OCI-LY1 (cell line): ENCODE measurements around the gene JPH2.

Source experiments
- H2AFZ ChIP-seq: fragments of 200-600 bp; sonication (generic), shearing (Covaris generic); 2 replicates; pipeline ENCODE4 v1.6.0; 2014; ENCODE audit warnings: antibody characterized with exemption, mild to moderate bottlenecking, low read length
- H3F3A ChIP-seq: fragments of 200-600 bp; sonication (generic), shearing (Covaris generic); 2 replicates; pipeline ENCODE4 v1.6.0; 2014; ENCODE audit warnings: mild to moderate bottlenecking, antibody characterized with exemption, low read length, moderate library complexity; ENCODE audit not compliant: insufficient read depth
- H3K27ac ChIP-seq: fragments of 200-600 bp; sonication (generic); 2 replicates; pipeline ENCODE4 v1.5.1; 2014; ENCODE audit warnings: low read length, mixed run types, mild to moderate bottlenecking, low read depth; ENCODE audit not compliant: poor library complexity, severe bottlenecking
- H3K27me3 ChIP-seq: fragments of 200-600 bp; sonication (generic); 2 replicates; pipeline ENCODE4 v1.6.0; 2014; ENCODE audit warnings: antibody characterized with exemption, mild to moderate bottlenecking, low read length, moderate library complexity; ENCODE audit not compliant: insufficient read depth
- H3K36me3 ChIP-seq: fragments of 200-600 bp; sonication (generic); 2 replicates; pipeline ENCODE4 v1.6.1; 2014; ENCODE audit warnings: mild to moderate bottlenecking, antibody characterized with exemption, low read length, moderate library complexity, mixed read lengths; ENCODE audit not compliant: insufficient read depth
- H3K4me1 ChIP-seq: fragments of 200-600 bp; sonication (generic); 2 replicates; pipeline ENCODE4 v1.5.1; 2014; ENCODE audit warnings: mild to moderate bottlenecking, low read length, moderate library complexity; ENCODE audit not compliant: insufficient read depth, severe bottlenecking
- H3K4me2 ChIP-seq: fragments of 200-600 bp; sonication (generic), shearing (Covaris generic); 2 replicates; pipeline ENCODE4 v1.6.1; 2014; ENCODE audit warnings: low read length
- H3K4me3 ChIP-seq: fragments of 200-600 bp; sonication (generic); 2 replicates; pipeline ENCODE4 v1.5.1; 2014; ENCODE audit warnings: low read length, low read depth, mild to moderate bottlenecking, mixed read lengths; ENCODE audit not compliant: poor library complexity, severe bottlenecking
- H3K79me2 ChIP-seq: fragments of 200-600 bp; shearing (Covaris generic); 2 replicates; pipeline ENCODE4 v1.6.1; 2016; ENCODE audit warnings: mixed run types, low read length, mixed read lengths; ENCODE audit not compliant: insufficient read depth
- H3K9ac ChIP-seq: fragments of 200-600 bp; sonication (generic), shearing (Covaris generic); 2 replicates; pipeline ENCODE4 v1.6.1; 2014; ENCODE audit warnings: mild to moderate bottlenecking, low read length, mixed read lengths
- H3K9me2 ChIP-seq: fragments of 200-600 bp; sonication (generic), shearing (Covaris generic); 2 replicates; pipeline ENCODE4 v1.6.1; 2014; ENCODE audit warnings: low read depth, mild to moderate bottlenecking, low read length, mixed read lengths
- H3K9me3 ChIP-seq: fragments of 200-600 bp; shearing (Covaris generic); 2 replicates; pipeline ENCODE4 v1.6.1; 2014; ENCODE audit warnings: low read length, mixed read lengths
- H4K20me1 ChIP-seq: fragments of 200-600 bp; sonication (generic), shearing (Covaris generic); 2 replicates; pipeline ENCODE4 v1.6.0; 2016; ENCODE audit warnings: mild to moderate bottlenecking, low read length; ENCODE audit not compliant: insufficient read depth
- CTCF ChIP-seq: fragments of 200-600 bp; sonication (generic), shearing (Covaris generic); IDR thresholded peaks from 2 replicates; pipeline ENCODE4 v1.5.1; 2017; ENCODE audit warnings: mild to moderate bottlenecking, antibody characterized with exemption, low read length, moderate library complexity, mixed read lengths
- EZH2 ChIP-seq: fragments of 200-600 bp; sonication (generic), shearing (Covaris generic); IDR thresholded peaks from 2 replicates; pipeline ENCODE4 v1.8.0; 2017; ENCODE audit warnings: borderline replicate concordance, mixed run types, mild to moderate bottlenecking, antibody characterized with exemption, low read length, moderate library complexity, mixed read lengths

The JPH2 gene

DNA sequence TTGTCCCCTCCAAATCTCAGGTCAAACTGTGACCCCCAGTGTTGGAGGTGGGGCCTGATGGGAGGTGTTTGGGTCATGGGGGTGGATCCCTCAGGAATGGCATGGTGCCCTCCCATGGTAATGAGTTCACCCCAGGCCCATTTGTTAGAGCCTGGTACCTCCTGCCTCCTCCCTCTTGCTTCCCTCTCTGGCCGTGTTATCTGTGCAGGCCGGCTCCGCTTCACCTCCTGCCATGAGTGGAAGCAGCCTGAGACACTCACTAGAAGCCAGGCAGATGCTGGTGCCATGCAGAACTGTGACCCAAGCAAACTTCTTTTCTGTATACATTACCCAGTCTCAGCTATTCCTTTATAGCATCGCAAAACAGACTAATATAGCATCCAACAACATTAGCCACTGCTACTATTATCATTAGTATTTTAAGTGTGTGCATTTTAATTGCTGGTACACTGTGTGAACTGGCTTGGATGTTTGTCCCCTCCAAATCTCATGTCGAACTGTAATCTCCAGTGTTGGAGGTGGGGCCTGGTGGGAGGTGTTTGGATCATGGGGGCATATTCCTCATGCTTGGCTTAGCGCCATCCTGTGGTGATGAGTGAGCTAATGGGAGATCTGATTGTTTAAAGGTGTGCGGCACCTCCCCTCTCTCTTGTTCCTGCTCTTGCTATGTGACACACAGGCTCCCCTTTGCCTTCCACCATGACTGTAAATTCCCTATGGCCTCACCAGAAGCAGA, 35.8 kb upstream of the JPH2 start:
- Histone ChIP-seq H3K4me2 (no peak overlapping the region), H3K27ac (no peak overlapping the region), H3K9me3 (no peaks in the 10 kb centered on the region), H3K79me2 (no peaks in the 10 kb centered on the region), H3K4me3 (no peak overlapping the region), H3K36me3 (no peaks in the 10 kb centered on the region), H3K9me2 (no peaks in the 10 kb centered on the region), H4K20me1 (no peaks in the 10 kb centered on the region), H3K9ac (no peak overlapping the region), H3F3A (no peaks in the 10 kb centered on the region), H3K4me1 (no peaks in the 10 kb centered on the region), H2AFZ (no peak overlapping the region), H3K27me3 (no peaks in the 10 kb centered on the region)
- TF ChIP-seq EZH2 (no peak), CTCF (peak; percentile 38)

DNA sequence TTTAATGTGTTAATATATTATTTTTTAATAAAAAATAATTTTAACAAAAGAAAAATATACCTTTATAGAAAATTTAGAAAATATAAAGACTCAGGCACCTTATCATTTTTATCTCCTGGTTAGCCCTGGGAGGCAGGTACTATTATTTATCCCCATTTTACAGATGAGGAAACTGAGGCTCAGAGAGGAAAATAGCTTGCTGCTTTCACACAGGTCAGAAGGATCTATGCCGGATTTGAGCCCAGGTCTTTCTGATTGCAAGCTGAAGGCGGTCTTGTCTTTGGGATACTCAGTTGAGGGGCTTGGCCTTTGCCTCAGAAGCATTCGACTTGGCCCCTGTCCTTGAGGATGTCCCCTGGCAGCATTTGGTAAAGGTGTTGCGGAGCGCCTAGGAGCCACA, 35.0 kb upstream of the JPH2 start:
- H3K9ac ChIP-seq = no peak overlapping the region
- H3K79me2 ChIP-seq = no peaks in the 10 kb centered on the region
- no peaks in the 10 kb centered on the region for H3K9me2 ChIP-seq
- TF ChIP-seq EZH2 = no peak
- no peak for TF ChIP-seq CTCF
- H3K4me2 ChIP-seq = no peak overlapping the region
- no peak overlapping the region for H2AFZ ChIP-seq
- no peaks in the 10 kb centered on the region for H3F3A ChIP-seq
- no peaks in the 10 kb centered on the region for H3K4me1 ChIP-seq
- no peaks in the 10 kb centered on the region for H3K36me3 ChIP-seq
- no peaks in the 10 kb centered on the region for H3K27me3 ChIP-seq
- H4K20me1 ChIP-seq = no peaks in the 10 kb centered on the region
- no peak overlapping the region for H3K27ac ChIP-seq
- H3K4me3 ChIP-seq = no peak overlapping the region
- H3K9me3 ChIP-seq = no peaks in the 10 kb centered on the region

GRCh38 chr20:44221368-44221954, 34.5 kb upstream of the JPH2 start:
- TF ChIP-seq CTCF (no peak), EZH2 (no peak)
- H3F3A ChIP-seq = no peaks in the 10 kb centered on the region
- H3K27me3 ChIP-seq = no peaks in the 10 kb centered on the region
- no peak overlapping the region for H2AFZ ChIP-seq
- no peak overlapping the region for H3K27ac ChIP-seq
- no peak overlapping the region for H3K9ac ChIP-seq
- H3K4me1 ChIP-seq = no peaks in the 10 kb centered on the region
- H4K20me1 ChIP-seq = no peaks in the 10 kb centered on the region
- H3K4me2 ChIP-seq = no peak overlapping the region
- H3K36me3 ChIP-seq = no peaks in the 10 kb centered on the region
- H3K9me3 ChIP-seq = no peaks in the 10 kb centered on the region
- H3K4me3 ChIP-seq = no peak overlapping the region
- H3K9me2 ChIP-seq = no peaks in the 10 kb centered on the region
- no peaks in the 10 kb centered on the region for H3K79me2 ChIP-seq
